BJ (cell line): ENCODE measurements around the gene TOMM20. TPM values are rescaled to one million over a fixed set of nuclear protein-coding genes. Genes with fewer than 3 reads are reported as not detected.

Experiments used
- CTCF ChIA-PET: fragments of 350-600 bp; formaldehyde crosslinking; extraction: SDS; loops from one replicate; lab custom pipeline; 2021; ENCODE audit warnings: antibody characterized with exemption, inconsistent platforms; lab: Yijun Ruan, JAX
- POLR2A ChIA-PET: fragments of 300-600 bp; sonication (Branson Sonifier 250); formaldehyde crosslinking; extraction: SDS; loops from one replicate; lab custom pipeline; 2021; ENCODE audit warnings: antibody characterized with exemption; lab: Charles Lee
- DNase-seq: peaks from one replicate; pipeline ENCODE4 v3.0.0-alpha.2; 2011; ENCODE audit warnings: low read depth
- H3K27me3 ChIP-seq: 2 replicates; pipeline ENCODE4 v1.6.0; 2011; ENCODE audit warnings: low read length; ENCODE audit not compliant: control insufficient read depth, insufficient read depth
- H3K36me3 ChIP-seq: 2 replicates; pipeline ENCODE4 v1.5.1; 2011; ENCODE audit warnings: low read length; ENCODE audit not compliant: control insufficient read depth, insufficient read depth
- H3K4me3 ChIP-seq: 2 replicates; pipeline ENCODE4 v1.5.1; 2011; ENCODE audit warnings: low read depth, mild to moderate bottlenecking, control low read depth, low read length
- polyA plus RNA-seq: library from polyadenylated mRNA; depleted of rRNA; stranded (reverse); fragments of >200 nt; gene quantifications from 2 replicates; pipeline ENCODE4 v1.2.3, GENCODE V29; 2011
- TF ChIP-seq, protein P1 (sequence below): IDR thresholded peaks from 2 replicates; pipeline ENCODE4 v1.5.1; 2011; ENCODE audit warnings: low read depth, mild to moderate bottlenecking, control low read depth, inconsistent platforms, low read length, moderate library complexity; ENCODE audit not compliant: insufficient read depth

TOMM20 gene
- polyA plus RNA-seq, 1 experiment, result 56.8 TPM

DNA sequence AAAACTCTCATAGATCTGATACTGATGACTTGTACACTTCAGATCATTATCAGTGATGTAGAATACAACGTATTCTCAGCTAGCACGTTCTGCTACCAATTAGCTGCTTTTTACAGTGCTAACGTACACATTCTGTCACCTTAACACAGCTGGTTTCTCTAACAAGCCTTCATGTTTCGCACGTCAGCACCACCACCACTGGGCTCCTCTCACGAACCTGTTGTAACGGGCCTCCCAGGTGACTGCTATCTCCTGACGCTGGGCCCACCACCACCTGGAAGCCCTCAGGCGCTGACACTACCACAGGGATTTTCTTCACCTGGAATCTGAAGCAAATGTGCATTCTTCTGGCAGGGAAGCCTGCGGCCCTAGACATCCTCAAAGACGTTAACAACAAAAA, 19.8 kb downstream of the TOMM20 start:
- no peak for DNase-seq
- TF ChIP-seq, protein P1, sequence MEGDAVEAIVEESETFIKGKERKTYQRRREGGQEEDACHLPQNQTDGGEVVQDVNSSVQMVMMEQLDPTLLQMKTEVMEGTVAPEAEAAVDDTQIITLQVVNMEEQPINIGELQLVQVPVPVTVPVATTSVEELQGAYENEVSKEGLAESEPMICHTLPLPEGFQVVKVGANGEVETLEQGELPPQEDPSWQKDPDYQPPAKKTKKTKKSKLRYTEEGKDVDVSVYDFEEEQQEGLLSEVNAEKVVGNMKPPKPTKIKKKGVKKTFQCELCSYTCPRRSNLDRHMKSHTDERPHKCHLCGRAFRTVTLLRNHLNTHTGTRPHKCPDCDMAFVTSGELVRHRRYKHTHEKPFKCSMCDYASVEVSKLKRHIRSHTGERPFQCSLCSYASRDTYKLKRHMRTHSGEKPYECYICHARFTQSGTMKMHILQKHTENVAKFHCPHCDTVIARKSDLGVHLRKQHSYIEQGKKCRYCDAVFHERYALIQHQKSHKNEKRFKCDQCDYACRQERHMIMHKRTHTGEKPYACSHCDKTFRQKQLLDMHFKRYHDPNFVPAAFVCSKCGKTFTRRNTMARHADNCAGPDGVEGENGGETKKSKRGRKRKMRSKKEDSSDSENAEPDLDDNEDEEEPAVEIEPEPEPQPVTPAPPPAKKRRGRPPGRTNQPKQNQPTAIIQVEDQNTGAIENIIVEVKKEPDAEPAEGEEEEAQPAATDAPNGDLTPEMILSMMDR, result no peak
- Histone ChIP-seq H3K4me3 (no peak overlapping the region), H3K27me3 (no peaks in the 10 kb centered on the region), H3K36me3 (peaks cover 12% of the 10 kb centered on the region)
- ChIA-PET POLR2A (interaction anchor here (0.6 kb wide), 1 partner anchor 20 kb away, joined by 6 read pairs; the partner anchor contains the start of gene TOMM20), CTCF (interaction anchor here (1.3 kb wide), 2 partner anchors 8 to 308 kb away, joined by 3 to 4 read pairs; no protein-coding TSS in a partner anchor)

DNA sequence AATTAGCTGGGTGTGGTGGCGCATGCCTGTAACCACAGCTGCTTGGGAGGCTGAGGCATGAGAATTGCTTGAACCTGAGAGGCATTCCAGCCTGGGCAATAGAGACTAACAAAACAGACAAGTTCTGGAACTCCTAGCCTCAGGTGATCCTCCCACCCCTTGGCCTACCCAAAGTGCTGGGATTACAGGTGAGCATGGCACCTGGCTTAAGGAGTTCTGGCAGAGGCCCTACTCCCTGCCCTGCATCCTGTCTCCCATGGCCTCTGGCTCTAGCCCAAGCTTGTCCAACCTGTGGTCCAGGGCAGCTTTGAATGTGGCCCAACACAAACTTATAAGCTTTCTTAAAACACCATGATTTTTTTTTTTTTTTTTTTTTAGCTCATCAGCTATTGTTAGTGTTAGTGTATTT, 20.4 kb downstream of the TOMM20 start:
- CTCF ChIA-PET, result interaction anchor here (1.3 kb wide), 2 partner anchors 9 to 19 kb away, joined by 3 read pairs; no protein-coding TSS in a partner anchor
- TF ChIP-seq, protein P1, result no peak
- no peaks in the 10 kb centered on the region for H3K27me3 ChIP-seq
- peaks cover 10% of the 10 kb centered on the region for H3K36me3 ChIP-seq
- POLR2A ChIA-PET, result interaction anchor here (0.6 kb wide), 2 partner anchors 20 to 21 kb away, joined by 3 to 6 read pairs; partner anchors contain the start of gene TOMM20
- no peak for DNase-seq
- H3K4me3 ChIP-seq, result no peak overlapping the region

DNA sequence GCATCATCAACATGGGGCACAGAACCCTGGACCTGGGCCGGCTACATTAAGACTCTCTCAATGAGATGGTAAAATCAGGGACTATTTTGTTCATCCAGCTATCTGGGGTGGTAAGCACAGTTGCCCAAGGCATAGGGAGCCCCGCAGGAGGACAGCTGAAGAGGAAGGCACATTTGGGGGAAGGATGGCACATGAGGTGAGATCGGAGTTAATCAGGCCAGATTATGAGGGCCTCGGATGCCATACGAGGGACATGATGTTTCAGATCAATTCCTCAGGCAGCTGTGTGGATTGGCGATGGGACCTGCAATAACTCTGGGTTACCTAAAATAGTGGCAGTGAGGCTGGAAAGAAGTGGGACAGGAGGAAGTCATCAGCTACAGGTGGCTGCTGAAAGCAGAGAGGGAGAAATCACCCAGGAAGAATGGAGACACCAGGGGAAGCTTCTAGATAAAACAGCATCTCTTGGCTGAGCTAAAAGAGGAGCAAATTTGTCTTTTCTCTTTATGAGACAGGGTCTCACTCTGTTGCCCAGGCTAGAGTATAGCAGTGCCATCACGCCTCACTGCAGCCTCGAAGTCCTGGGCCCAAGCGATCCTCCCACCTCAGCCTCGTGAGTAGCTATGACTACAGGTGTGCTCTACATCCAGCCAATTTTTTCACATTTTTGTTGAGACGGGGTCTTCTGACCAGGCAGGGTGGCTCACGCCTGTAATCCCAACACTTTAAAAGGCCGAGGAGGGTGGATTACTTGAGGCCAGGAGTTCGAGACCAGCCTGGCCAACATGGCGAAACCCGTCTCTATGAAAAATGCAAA, 21.1 kb downstream of the TOMM20 start:
- H3K27me3 ChIP-seq, result no peaks in the 10 kb centered on the region
- H3K4me3 ChIP-seq, result no peak overlapping the region
- ChIA-PET POLR2A (interaction anchor here (0.6 kb wide), 1 partner anchor 22 kb away, joined by 3 read pairs; no protein-coding TSS in a partner anchor), CTCF (interaction anchor here (1.3 kb wide), 2 partner anchors 10 to 19 kb away, joined by 3 read pairs; no protein-coding TSS in a partner anchor)
- TF ChIP-seq, protein P1, result no peak
- peaks cover 9% of the 10 kb centered on the region; the same call in 1 of the 2 replicates for H3K36me3 ChIP-seq
- no peak for DNase-seq

DNA sequence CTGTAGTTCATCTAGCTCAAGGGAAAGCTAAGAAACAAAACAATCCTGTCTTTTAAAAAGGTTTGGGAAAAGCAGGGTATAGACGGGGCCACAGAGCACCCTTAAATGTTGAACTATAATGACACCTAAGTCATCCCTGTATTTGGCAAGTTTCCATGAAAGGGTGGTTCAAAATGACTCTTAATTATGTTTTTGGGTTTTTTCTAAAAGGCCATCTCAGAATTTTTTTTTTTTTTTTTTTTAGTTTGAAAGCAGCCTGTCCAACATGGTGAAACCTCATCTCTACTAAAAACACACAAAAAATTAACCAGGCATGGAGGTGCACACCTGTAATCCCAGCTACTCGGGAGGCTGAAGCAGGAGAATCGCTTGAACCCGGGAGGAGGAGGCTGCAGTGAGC, 22.2 kb downstream of the TOMM20 start:
- peaks cover 9% of the 10 kb centered on the region; the same call in 1 of the 2 replicates for H3K36me3 ChIP-seq
- no peak for DNase-seq
- TF ChIP-seq, protein P1, result no peak
- no peaks in the 10 kb centered on the region for H3K27me3 ChIP-seq
- ChIA-PET CTCF (interaction anchor here (0.9 to 3.9 kb wide), 3 partner anchors 12 to 310 kb away, joined by 3 to 22 read pairs (median 4); no protein-coding TSS in a partner anchor), POLR2A (no interaction called here)
- H3K4me3 ChIP-seq, result no peak overlapping the region
